ENCODE data around the gene NR1H2.

The NR1H2 gene

GRCh38 chr19:50413531-50413930 lies 37.3 kb downstream of the NR1H2 start:
- no peak for DNase-seq (ENCODE audit: low read depth)
- no peak for TF ChIP-seq CTCF (conservative IDR thresholded peaks at IDR 0.05; ENCODE audit: low read length)
- H3K4me3 ChIP-seq (ENCODE audit: low read length): no peak overlapping the region

GRCh38 chr19:50414864-50415660 lies 38.8 kb downstream of the NR1H2 start:
- TF ChIP-seq CTCF (conservative IDR thresholded peaks at IDR 0.05; ENCODE audit: low read length): peak; percentile 70
- peak; percentile 48 for DNase-seq (ENCODE audit: low read depth)
- no peak overlapping the region for H3K4me3 ChIP-seq (ENCODE audit: low read length)

GRCh38 chr19:50415661-50416033 lies 39.4 kb downstream of the NR1H2 start:
- DNase-seq (ENCODE audit: low read depth): no peak
- no peak for TF ChIP-seq CTCF (conservative IDR thresholded peaks at IDR 0.05; ENCODE audit: low read length)
- no peak overlapping the region for H3K4me3 ChIP-seq (ENCODE audit: low read length)

- no peak for DNase-seq (ENCODE audit: low read depth)
- no peak overlapping the region for H3K4me3 ChIP-seq (ENCODE audit: low read length)
Measured at GRCh38 chr19:50416034-50416977, 40.0 kb downstream of the NR1H2 start.

GRCh38 chr19:50417111-50418081 lies 41.1 kb downstream of the NR1H2 start:
- no peak for TF ChIP-seq CTCF (conservative IDR thresholded peaks at IDR 0.05; ENCODE audit: low read length)
- no peak for DNase-seq (ENCODE audit: low read depth)
- no peak overlapping the region for H3K4me3 ChIP-seq (ENCODE audit: low read length)

More at GRCh38 chr19:50416034-50416977, 40.0 kb downstream of the NR1H2 start:
- TF ChIP-seq CTCF (conservative IDR thresholded peaks at IDR 0.05; ENCODE audit: low read length): no peak

GRCh38 chr19:50418176-50419021 lies 42.1 kb downstream of the NR1H2 start, which contains the start of gene SPIB:
SPIB (plus strand) TSS chr19:50418938; CDS start chr19:50418963, 25 bp downstream.
- no peak within 1 kb of the TSS for H3K4me3 ChIP-seq (ENCODE audit: low read length)
- DNase-seq (ENCODE audit: low read depth): no peak
- TF ChIP-seq CTCF (conservative IDR thresholded peaks at IDR 0.05; ENCODE audit: low read length): no peak

Data from AG10803 (cell line).